Common myeloid progenitor, CD34-positive (primary cell): ENCODE results near the gene TBC1D22A.

Experiments
- CTCF ChIA-PET: fragments of 350-600 bp; sonication (Branson Sonifier 250); formaldehyde crosslinking; loops from one replicate; lab custom pipeline; 2021; ENCODE audit warnings: antibody characterized with exemption; lab: Charles Lee
- POLR2A ChIA-PET: fragments of 350-600 bp; sonication (Branson Sonifier 250); formaldehyde crosslinking; loops from one replicate; lab custom pipeline; 2021; ENCODE audit warnings: antibody characterized with exemption; lab: Charles Lee
- DNase-seq, 3 donors: peaks; one replicate each; pipeline versions ENCODE4 v3.0.0 to v3.0.0-alpha.2; 2013
- H3K27ac ChIP-seq, 2 experiments: 1 replicate in 1 of 2; 2 replicates in 1 of 2; pipeline ENCODE4 v1.7.0; 2013; ENCODE audit warnings: inconsistent platforms in 2 of 2, low read length in 2 of 2, mild to moderate bottlenecking in 2 of 2, low read depth in 1 of 2, moderate library complexity in 1 of 2; ENCODE audit not compliant: severe bottlenecking in 2 of 2, insufficient read depth in 1 of 2, poor library complexity in 1 of 2
- H3K27me3 ChIP-seq, 5 experiments: replicated peaks in 2 of 5; 1 replicate in 3 of 5; 2 replicates in 2 of 5; pipeline versions ENCODE4 v1.6.1 to v1.7.0; 2013; ENCODE audit warnings: low read length in 4 of 5, mild to moderate bottlenecking in 2 of 5, moderate library complexity in 2 of 5, inconsistent platforms in 1 of 5; ENCODE audit not compliant: insufficient read depth in 5 of 5, control insufficient read depth in 4 of 5
- H3K36me3 ChIP-seq, 4 experiments: 1 replicate in 2 of 4; 2 replicates in 2 of 4; pipeline versions ENCODE4 v1.6.1 to v1.7.0; 2013; ENCODE audit warnings: low read length in 3 of 4, control low read depth in 1 of 4, mild to moderate bottlenecking in 1 of 4; ENCODE audit not compliant: control insufficient read depth in 4 of 4, insufficient read depth in 4 of 4
- H3K4me1 ChIP-seq, 4 experiments: 1 replicate in 3 of 4; 2 replicates in 1 of 4; pipeline versions ENCODE4 v1.6.1 to v1.7.1; 2013; ENCODE audit warnings: low read length in 3 of 4, mild to moderate bottlenecking in 3 of 4, control low read depth in 1 of 4, inconsistent platforms in 1 of 4, moderate library complexity in 1 of 4; ENCODE audit not compliant: control insufficient read depth in 4 of 4, insufficient read depth in 4 of 4; ENCODE audit errors: control extremely low read depth in 1 of 4
- H3K4me3 ChIP-seq, 7 experiments: 1 replicate in 4 of 7; 2 replicates in 3 of 7; pipeline versions ENCODE4 v1.5.1 to v1.7.0; 2013; ENCODE audit warnings: mild to moderate bottlenecking in 7 of 7, low read length in 6 of 7, moderate library complexity in 6 of 7, inconsistent platforms in 2 of 7, low read depth in 2 of 7, control low read depth in 1 of 7; ENCODE audit not compliant: insufficient read depth in 4 of 7, control insufficient read depth in 1 of 7; ENCODE audit errors: extremely low read depth in 1 of 7
- H3K9me3 ChIP-seq, 5 experiments: 1 replicate in 4 of 5; 2 replicates in 1 of 5; pipeline versions ENCODE4 v1.6.1 to v1.7.1; 2013; ENCODE audit warnings: low read length in 4 of 5, mild to moderate bottlenecking in 2 of 5, inconsistent platforms in 1 of 5, low read depth in 1 of 5, moderate library complexity in 1 of 5; ENCODE audit not compliant: control insufficient read depth in 4 of 5, insufficient read depth in 2 of 5; ENCODE audit errors: control extremely low read depth in 1 of 5
- WGBS: methylation state at CpG from one replicate; pipeline ENCODE4 v1.1.5; 2013; ENCODE audit not compliant: insufficient coverage; 5-methylcytosine and 5-hydroxymethylcytosine counted together

TBC1D22A gene

DNA sequence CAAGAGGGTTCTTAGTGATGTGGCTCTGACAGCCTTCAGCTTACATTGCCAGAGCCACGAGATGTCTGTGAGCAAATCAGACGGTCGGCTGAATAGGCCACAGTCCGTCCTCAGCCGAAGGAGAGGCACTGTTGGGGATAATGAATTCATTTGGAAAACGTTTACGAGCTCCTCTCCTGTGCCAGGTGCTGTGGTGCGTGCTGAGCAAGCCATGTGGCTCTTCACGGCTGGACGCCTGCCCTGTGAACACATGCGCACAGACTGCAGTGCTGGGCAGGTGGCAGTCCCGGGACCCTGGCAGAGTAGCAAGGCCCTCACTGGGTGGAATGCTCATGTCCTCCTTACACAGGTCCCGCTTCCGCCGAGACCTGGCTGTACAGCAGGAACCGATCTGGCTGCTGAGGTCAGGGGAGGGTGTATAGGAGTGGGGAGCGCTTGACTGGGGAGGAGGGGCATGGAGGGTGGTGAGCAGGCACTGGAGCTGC, 6.8 kb downstream of the TBC1D22A start:
- POLR2A ChIA-PET, result interaction anchor here (0.7 kb wide), 1 partner anchor 94 kb away, joined by 3 read pairs; no protein-coding TSS in a partner anchor
- WGBS, result 97% methylated on average over 16 of the region's 17 CpGs
- H3K36me3 ChIP-seq, result peaks cover 0 to 6% (median 1%) of the 10 kb centered on the region in 4 experiments
- DNase-seq, result no peak
- no peaks in the 10 kb centered on the region for H3K27me3 ChIP-seq
- no peaks in the 10 kb centered on the region for H3K9me3 ChIP-seq
- no peak overlapping the region for H3K4me3 ChIP-seq
- H3K27ac ChIP-seq, result no peak overlapping the region
- peaks cover 8 to 29% (median 25%) of the 10 kb centered on the region in 4 experiments for H3K4me1 ChIP-seq
- CTCF ChIA-PET, result interaction anchor here (0.7 to 2.0 kb wide), 4 partner anchors 8 to 25 kb away, joined by 3 to 9 read pairs (median 5); no protein-coding TSS in a partner anchor

DNA sequence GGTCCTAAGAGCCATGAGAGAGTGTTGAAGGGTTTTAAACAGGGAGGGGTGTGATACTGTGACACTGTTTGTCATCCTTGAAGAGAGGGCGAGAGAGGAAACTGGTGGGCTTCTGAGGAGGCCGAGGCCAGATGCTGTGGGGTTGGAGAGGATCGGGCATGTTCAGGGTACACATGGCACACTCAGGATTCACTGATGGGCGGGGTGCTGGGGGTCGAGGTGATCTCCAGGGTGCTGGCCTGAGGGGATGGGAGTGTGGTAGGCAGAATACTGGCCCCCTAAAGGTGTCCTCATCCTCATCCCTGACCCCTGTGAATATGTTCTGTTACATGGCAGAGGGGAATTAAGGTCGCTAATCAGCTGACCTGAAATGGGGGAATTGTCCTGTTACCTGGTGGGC, 7.3 kb downstream of the TBC1D22A start:
- ChIA-PET POLR2A (no interaction called here), CTCF (interaction anchor here (0.7 to 2.0 kb wide), 4 partner anchors 9 to 24 kb away, joined by 3 to 9 read pairs (median 5); no protein-coding TSS in a partner anchor)
- Histone ChIP-seq H3K9me3 (no peaks in the 10 kb centered on the region), H3K36me3 (peaks cover 0 to 5% (median 1%) of the 10 kb centered on the region in 4 experiments), H3K4me1 (peaks cover 8 to 33% (median 30%) of the 10 kb centered on the region in 4 experiments), H3K4me3 (no peak overlapping the region), H3K27me3 (no peaks in the 10 kb centered on the region), H3K27ac (no peak overlapping the region)
- DNase-seq, result no peak
- WGBS, result 95% methylated on average over 5 of the region's 6 CpGs

DNA sequence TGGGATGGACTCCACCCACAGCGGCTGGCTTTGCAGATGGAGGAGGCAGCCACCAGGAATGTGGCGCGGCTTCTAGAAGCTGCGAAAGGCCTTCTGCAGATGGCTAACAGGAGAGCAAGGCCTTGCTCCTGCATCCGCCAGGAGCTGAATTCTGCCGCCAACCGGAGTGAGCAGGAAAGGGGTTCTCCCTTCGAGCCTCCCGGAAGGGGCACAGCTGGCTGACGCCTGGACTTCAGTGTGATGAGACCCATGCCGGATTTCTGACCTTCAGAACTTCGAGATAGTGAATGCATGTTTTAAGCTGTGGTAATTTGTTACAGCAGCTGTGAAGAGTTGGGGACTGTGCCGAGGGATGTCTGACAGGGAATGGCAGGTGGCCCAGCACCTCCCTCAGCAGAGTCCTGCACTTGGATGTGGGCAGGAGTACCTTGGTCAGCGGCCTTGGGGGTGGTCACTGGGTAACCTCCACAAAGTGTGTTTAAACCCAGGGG, 7.7 kb downstream of the TBC1D22A start:
- no peak overlapping the region for H3K4me3 ChIP-seq
- H3K27ac ChIP-seq, result peak overlapping the region in 1 of 2 experiments; percentile 40
- no peak for DNase-seq
- H3K36me3 ChIP-seq, result peaks cover 0 to under 1% (median under 1%) of the 10 kb centered on the region in 4 experiments
- CTCF ChIA-PET, result interaction anchor here (0.7 to 2.0 kb wide), 4 partner anchors 9 to 24 kb away, joined by 3 to 9 read pairs (median 5); no protein-coding TSS in a partner anchor
- no peaks in the 10 kb centered on the region for H3K9me3 ChIP-seq
- POLR2A ChIA-PET, result interaction anchor here (1.3 kb wide), 1 partner anchor 8 kb away, joined by 8 read pairs; the partner anchor contains the start of gene TBC1D22A
- 93% methylated on average over 14 of the region's 14 CpGs for WGBS
- no peaks in the 10 kb centered on the region for H3K27me3 ChIP-seq
- H3K4me1 ChIP-seq, result peaks cover 8 to 38% (median 35%) of the 10 kb centered on the region in 4 experiments

DNA sequence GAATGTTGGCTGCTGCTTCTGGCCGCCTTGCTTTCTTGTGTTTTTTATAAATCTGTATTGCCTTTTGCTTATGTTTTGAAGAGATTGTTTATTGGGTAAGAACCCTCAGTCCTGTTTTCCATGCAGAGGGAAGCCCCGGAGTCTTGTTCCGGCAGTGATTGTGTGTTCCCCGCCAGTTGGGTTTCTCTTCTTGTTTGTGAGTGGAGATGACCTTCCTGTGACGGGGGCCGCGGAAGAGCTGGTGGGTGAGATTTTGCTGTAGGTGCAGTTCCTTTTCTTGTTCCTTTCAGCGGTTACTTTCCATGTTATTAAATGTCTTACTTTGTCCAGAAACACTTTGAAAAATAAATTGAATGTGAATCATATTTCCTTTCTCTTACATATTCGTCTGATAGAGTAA, 8.3 kb downstream of the TBC1D22A start:
- POLR2A ChIA-PET, result interaction anchor here (1.3 kb wide), 1 partner anchor 8 kb away, joined by 8 read pairs; the partner anchor contains the start of gene TBC1D22A
- Histone ChIP-seq H3K4me3 (no peak overlapping the region), H3K27me3 (no peaks in the 10 kb centered on the region), H3K9me3 (no peaks in the 10 kb centered on the region), H3K36me3 (no peaks in the 10 kb centered on the region), H3K4me1 (peaks cover 11 to 43% (median 40%) of the 10 kb centered on the region in 4 experiments), H3K27ac (peak overlapping the region in 1 of 2 experiments; percentile 40)
- peak in 2 of 3 donors; percentile 31 to 54 for DNase-seq
- CTCF ChIA-PET, result interaction anchor here (2.0 kb wide), 1 partner anchor 23 kb away, joined by 7 read pairs; no protein-coding TSS in a partner anchor
- 0% methylated on average over 3 of the region's 9 CpGs for WGBS

DNA sequence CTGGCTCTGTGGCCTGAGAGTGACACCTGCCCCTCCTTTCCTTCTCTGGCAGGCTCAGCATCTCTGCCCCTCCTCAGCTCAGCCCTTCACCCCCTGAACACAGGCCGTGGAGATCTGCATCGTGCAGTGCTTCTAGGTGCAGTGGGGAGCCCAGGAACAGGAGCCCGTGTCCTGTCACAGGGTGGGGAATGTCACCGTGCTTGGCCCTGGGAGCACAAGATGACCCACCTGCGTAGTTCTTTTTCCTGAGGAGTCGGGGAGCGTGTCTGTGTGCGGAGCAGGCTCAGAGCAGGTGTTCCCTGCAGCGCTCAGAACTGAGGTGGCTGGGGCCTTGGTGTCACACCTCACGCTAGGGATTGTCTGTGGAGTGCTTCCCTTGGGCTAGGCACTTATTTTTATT, 10.6 kb downstream of the TBC1D22A start:
- Histone ChIP-seq H3K27me3 (no peaks in the 10 kb centered on the region), H3K4me3 (no peak overlapping the region), H3K4me1 (peaks cover 14 to 66% (median 63%) of the 10 kb centered on the region in 4 experiments), H3K9me3 (no peaks in the 10 kb centered on the region), H3K27ac (peak overlapping the region in 1 of 2 experiments; percentile 83), H3K36me3 (no peaks in the 10 kb centered on the region)
- POLR2A ChIA-PET, result interaction anchor here (1.4 to 2.6 kb wide), 2 partner anchors 10 to 34 kb away, joined by 3 to 17 read pairs; partner anchors contain the start of gene TBC1D22A
- CTCF ChIA-PET, result interaction anchor here (1.3 to 2.2 kb wide), 3 partner anchors 10 to 23 kb away, joined by 4 to 11 read pairs (median 11); partner anchors contain the start of gene TBC1D22A
- no peak for DNase-seq
- WGBS, result 87% methylated on average over 9 of the region's 10 CpGs

DNA sequence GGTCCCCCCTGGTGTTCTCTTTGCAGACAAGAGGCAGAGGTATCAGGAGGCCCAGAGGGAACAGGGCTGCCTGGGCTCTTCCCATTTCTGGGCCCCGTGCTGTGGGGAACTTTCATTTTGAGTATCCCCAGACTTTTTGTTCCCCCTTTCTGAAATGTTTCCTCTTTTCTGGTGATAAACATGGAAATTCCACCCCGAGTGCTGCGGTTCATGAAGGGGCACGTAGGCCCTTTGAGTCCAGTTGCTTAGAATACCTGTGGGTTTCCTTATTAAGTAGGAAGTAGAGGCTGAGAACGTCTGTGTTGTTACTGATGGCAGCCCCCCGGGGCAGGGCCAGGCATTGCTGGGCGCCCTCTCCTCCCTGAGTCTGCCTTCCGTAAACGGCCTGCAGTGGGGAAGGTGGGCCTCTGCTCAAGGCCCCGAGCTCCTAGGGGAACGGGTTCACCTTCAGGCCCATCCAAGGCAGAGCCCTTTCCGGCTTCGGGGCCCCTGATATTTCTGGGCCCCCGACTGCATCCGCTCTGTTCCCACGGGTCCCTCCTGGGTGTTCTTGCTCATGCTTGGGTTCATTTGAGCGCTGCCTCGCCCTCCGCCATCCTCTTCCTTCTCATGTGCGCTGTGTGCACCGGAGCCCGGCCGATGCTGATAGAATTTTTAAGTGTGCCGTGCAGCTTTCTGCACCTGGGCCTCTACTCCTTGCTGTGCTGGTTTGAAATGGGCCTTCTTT, 12.0 kb downstream of the TBC1D22A start:
- WGBS, result 31% methylated on average over 18 of the region's 24 CpGs
- H3K4me3 ChIP-seq, result peak overlapping the region in 5 of 7 experiments; percentile 17 to 67 (median 47)
- H3K27ac ChIP-seq, result peak overlapping the region; percentile 48 to 83
- CTCF ChIA-PET, result interaction anchor here (0.8 to 2.2 kb wide), 7 partner anchors 11 to 36 kb away, joined by 3 to 11 read pairs (median 4); partner anchors contain the start of gene TBC1D22A
- no peaks in the 10 kb centered on the region for H3K27me3 ChIP-seq
- no peaks in the 10 kb centered on the region for H3K9me3 ChIP-seq
- DNase-seq, result peak in 2 of 3 donors; percentile 53 to 63
- H3K4me1 ChIP-seq, result peaks cover 14 to 66% (median 61%) of the 10 kb centered on the region in 4 experiments
- H3K36me3 ChIP-seq, result no peaks in the 10 kb centered on the region
- POLR2A ChIA-PET, result interaction anchor here (1.4 to 2.6 kb wide), 2 partner anchors 11 to 36 kb away, joined by 3 to 17 read pairs; partner anchors contain the start of gene TBC1D22A
